ENCODE results near the gene C2CD2.

The C2CD2 gene

DNA sequence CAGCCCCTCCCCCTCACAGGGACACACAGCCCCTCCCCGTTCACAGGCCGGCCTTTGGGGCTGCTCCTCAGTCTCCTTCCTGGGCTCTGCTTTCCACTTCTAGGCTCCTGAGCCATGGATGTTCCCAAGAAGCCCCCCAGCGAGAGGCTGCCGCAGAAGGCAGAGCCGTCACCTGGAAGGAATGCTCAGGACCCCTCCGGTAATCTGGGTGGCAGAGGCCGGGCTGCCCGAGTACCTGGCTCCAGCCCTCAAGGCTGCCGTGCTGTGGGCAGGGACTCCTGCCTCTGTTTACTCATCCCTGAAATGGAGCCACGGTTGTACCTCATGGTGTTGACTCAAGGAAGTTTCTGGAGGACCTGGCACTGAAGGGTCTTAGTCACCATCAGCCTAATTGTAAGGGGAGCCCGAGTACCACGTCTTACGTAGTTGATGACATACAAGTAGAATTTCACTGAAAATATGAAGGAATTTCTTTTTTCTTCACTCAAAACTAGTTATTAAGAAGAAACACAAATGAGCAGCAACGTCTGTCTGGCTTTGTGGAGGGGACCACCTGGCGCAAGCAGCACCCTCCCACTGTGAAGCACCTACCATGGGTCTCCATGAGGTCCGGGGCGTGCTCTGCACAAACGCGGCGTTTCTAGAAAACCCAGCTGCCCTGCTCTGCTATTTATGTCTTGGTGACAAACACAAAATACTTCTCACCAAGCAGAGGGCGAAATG, 108.3 kb downstream of the C2CD2 start:
- no peak overlapping the region for H3K14ac ChIP-seq (ENCODE audit: low read length)
- no peak overlapping the region for H3K18ac ChIP-seq (ENCODE audit: low read length)
- no peak overlapping the region for H4K91ac ChIP-seq (ENCODE audit: low read depth, low read length, poor library complexity)
- peak overlapping the region; percentile 41 for H2AK5ac ChIP-seq (ENCODE audit: low read depth, low read length)
- no peak overlapping the region for H2BK15ac ChIP-seq (ENCODE audit: low read length)
- WGBS, 2 donors (ENCODE audit: extremely low coverage in 2 of 2, insufficient read length in 2 of 2, insufficient replicate concordance in 1 of 2): no CpG with 5 or more reads among the region's 21 CpGs
- H3K27me3 ChIP-seq (ENCODE audit: control insufficient read depth in 3 of 3, insufficient read depth in 3 of 3, low read depth in 1 of 3, low read length in 3 of 3): peaks cover 0 to 4% (median 0%) of the 10 kb centered on the region in 3 experiments
- H3K4ac ChIP-seq (ENCODE audit: low read length): no peak overlapping the region
- DNase-seq (ENCODE audit: low spot score): no peak
- H3K9me3 ChIP-seq (replicated peaks in 1 of 2; ENCODE audit: control insufficient read depth in 2 of 2, insufficient read depth in 1 of 2, low read depth in 1 of 2, low read length in 2 of 2): peaks cover under 1 to 10% of the 10 kb centered on the region in 2 donors
- no peak overlapping the region for H3K9ac ChIP-seq (ENCODE audit: low read depth, low read length, poor library complexity)
- no peak overlapping the region for H2BK5ac ChIP-seq (ENCODE audit: low read length)
- H3K36me3 ChIP-seq (replicated peaks in 1 of 2; ENCODE audit: control insufficient read depth in 2 of 2, insufficient read depth in 2 of 2, low read length in 2 of 2): peaks cover 2% of the 10 kb centered on the region in 2 donors
- H3K4me1 ChIP-seq (ENCODE audit: control insufficient read depth in 2 of 2, insufficient read depth in 1 of 2, low read depth in 1 of 2, low read length in 2 of 2): peaks cover 2 to 3% of the 10 kb centered on the region in 2 donors
- H3K4me2 ChIP-seq (ENCODE audit: insufficient read depth, low read length, poor library complexity, severe bottlenecking): no peak overlapping the region
- peak overlapping the region; percentile 43 for H4K8ac ChIP-seq (ENCODE audit: low read depth, low read length)
- H3K4me3 ChIP-seq (ENCODE audit: low read length in 2 of 2): no peak overlapping the region
- no peaks in the 10 kb centered on the region for H3K79me1 ChIP-seq (ENCODE audit: low read depth, low read length)
- no peak overlapping the region for H2BK12ac ChIP-seq (ENCODE audit: low read length)
- H3K27ac ChIP-seq (replicated peaks; ENCODE audit: low read length): no peak overlapping the region
- H2AFZ ChIP-seq (ENCODE audit: low read length): no peak overlapping the region
- no peak overlapping the region for H2BK120ac ChIP-seq (ENCODE audit: low read depth, low read length)
- H3K23ac ChIP-seq (ENCODE audit: low read depth, low read length, poor library complexity): no peak overlapping the region

DNA sequence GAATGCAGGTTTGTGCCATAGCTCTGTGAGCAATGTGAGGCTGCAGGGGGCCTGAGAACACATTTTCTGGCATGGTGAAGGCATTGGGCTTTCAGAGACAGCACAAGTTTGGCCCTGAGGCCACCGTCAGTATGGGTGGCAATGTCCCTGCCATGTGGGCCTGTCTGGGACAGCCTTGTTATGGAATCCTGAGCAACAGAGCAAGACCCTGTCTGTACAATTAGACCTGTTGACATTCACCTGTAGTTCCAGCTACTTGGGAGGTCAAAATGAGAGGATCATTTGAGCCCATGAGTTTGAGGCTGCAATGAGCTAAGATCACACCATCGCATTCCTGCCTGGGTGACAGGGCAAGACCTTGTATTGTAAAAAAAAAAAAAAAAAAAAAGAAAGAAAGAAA, 110.2 kb downstream of the C2CD2 start:
- Histone ChIP-seq H3K23ac (ENCODE audit: low read depth, low read length, poor library complexity) (no peak overlapping the region), H3K36me3 (replicated peaks in 1 of 2; ENCODE audit: control insufficient read depth in 2 of 2, insufficient read depth in 2 of 2, low read length in 2 of 2) (peaks cover 2 to 12% of the 10 kb centered on the region in 2 donors), H3K27me3 (ENCODE audit: control insufficient read depth in 3 of 3, insufficient read depth in 3 of 3, low read depth in 1 of 3, low read length in 3 of 3) (peaks cover 0 to 4% (median 0%) of the 10 kb centered on the region in 3 experiments), H4K8ac (ENCODE audit: low read depth, low read length) (no peak overlapping the region), H3K4ac (ENCODE audit: low read length) (no peak overlapping the region), H2AK5ac (ENCODE audit: low read depth, low read length) (peak overlapping the region; percentile 16), H3K14ac (ENCODE audit: low read length) (no peak overlapping the region), H2BK12ac (ENCODE audit: low read length) (no peak overlapping the region), H3K79me1 (ENCODE audit: low read depth, low read length) (no peaks in the 10 kb centered on the region), H2AFZ (ENCODE audit: low read length) (no peak overlapping the region), H3K4me1 (ENCODE audit: control insufficient read depth in 2 of 2, insufficient read depth in 1 of 2, low read depth in 1 of 2, low read length in 2 of 2) (peaks cover 2 to 3% of the 10 kb centered on the region in 2 donors), H3K18ac (ENCODE audit: low read length) (peak overlapping the region; percentile 40), H3K9me3 (replicated peaks in 1 of 2; ENCODE audit: control insufficient read depth in 2 of 2, insufficient read depth in 1 of 2, low read depth in 1 of 2, low read length in 2 of 2) (peaks cover 2 to 13% of the 10 kb centered on the region in 2 donors), H3K9ac (ENCODE audit: low read depth, low read length, poor library complexity) (peak overlapping the region; percentile 53), H4K91ac (ENCODE audit: low read depth, low read length, poor library complexity) (no peak overlapping the region), H3K4me2 (ENCODE audit: insufficient read depth, low read length, poor library complexity, severe bottlenecking) (no peak overlapping the region), H2BK5ac (ENCODE audit: low read length) (no peak overlapping the region), H3K4me3 (ENCODE audit: low read length in 2 of 2) (no peak overlapping the region), H3K27ac (replicated peaks; ENCODE audit: low read length) (no peak overlapping the region), H2BK120ac (ENCODE audit: low read depth, low read length) (no peak overlapping the region), H2BK15ac (ENCODE audit: low read length) (no peak overlapping the region)
- WGBS, 2 donors (ENCODE audit: extremely low coverage in 2 of 2, insufficient read length in 2 of 2, insufficient replicate concordance in 1 of 2): no CpG with 5 or more reads among the region's 2 CpGs
- no peak for DNase-seq (ENCODE audit: low spot score)

- Histone ChIP-seq H2BK12ac (ENCODE audit: low read length) (no peak overlapping the region), H3K27ac (replicated peaks; ENCODE audit: low read length) (no peak overlapping the region), H3K14ac (ENCODE audit: low read length) (no peak overlapping the region), H3K18ac (ENCODE audit: low read length) (no peak overlapping the region), H3K9ac (ENCODE audit: low read depth, low read length, poor library complexity) (no peak overlapping the region), H2BK120ac (ENCODE audit: low read depth, low read length) (no peak overlapping the region), H3K23ac (ENCODE audit: low read depth, low read length, poor library complexity) (no peak overlapping the region), H2BK15ac (ENCODE audit: low read length) (no peak overlapping the region), H3K9me3 (replicated peaks in 1 of 2; ENCODE audit: control insufficient read depth in 2 of 2, insufficient read depth in 1 of 2, low read depth in 1 of 2, low read length in 2 of 2) (peaks cover 4 to 13% of the 10 kb centered on the region in 2 donors), H3K4me2 (ENCODE audit: insufficient read depth, low read length, poor library complexity, severe bottlenecking) (no peak overlapping the region), H3K36me3 (replicated peaks in 1 of 2; ENCODE audit: control insufficient read depth in 2 of 2, insufficient read depth in 2 of 2, low read length in 2 of 2) (peaks cover 8 to 35% of the 10 kb centered on the region in 2 donors), H2AK5ac (ENCODE audit: low read depth, low read length) (no peak overlapping the region), H3K4me3 (ENCODE audit: low read length in 2 of 2) (no peak overlapping the region), H4K8ac (ENCODE audit: low read depth, low read length) (no peak overlapping the region), H3K4ac (ENCODE audit: low read length) (no peak overlapping the region), H3K79me1 (ENCODE audit: low read depth, low read length) (no peaks in the 10 kb centered on the region), H3K27me3 (ENCODE audit: control insufficient read depth in 3 of 3, insufficient read depth in 3 of 3, low read depth in 1 of 3, low read length in 3 of 3) (peaks cover 0 to 4% (median 0%) of the 10 kb centered on the region in 3 experiments), H4K91ac (ENCODE audit: low read depth, low read length, poor library complexity) (no peak overlapping the region), H2BK5ac (ENCODE audit: low read length) (no peak overlapping the region), H2AFZ (ENCODE audit: low read length) (no peak overlapping the region), H3K4me1 (ENCODE audit: control insufficient read depth in 2 of 2, insufficient read depth in 1 of 2, low read depth in 1 of 2, low read length in 2 of 2) (peaks cover 2 to 8% of the 10 kb centered on the region in 2 donors)
- no CpG with 5 or more reads among the region's 1 CpG for whole genome bisulfite sequencing, 2 donors (ENCODE audit: extremely low coverage in 2 of 2, insufficient read length in 2 of 2, insufficient replicate concordance in 1 of 2)
- DNase-seq (ENCODE audit: low spot score): no peak
Observed at GRCh38 chr21:41840880-41841279, 112.9 kb downstream of the C2CD2 start.

GRCh38 chr21:41839387-41840000, 114.3 kb downstream of the C2CD2 start:
- Histone ChIP-seq H3K18ac (ENCODE audit: low read length) (no peak overlapping the region), H3K27me3 (ENCODE audit: control insufficient read depth in 3 of 3, insufficient read depth in 3 of 3, low read depth in 1 of 3, low read length in 3 of 3) (peaks cover 0 to 4% (median 0%) of the 10 kb centered on the region in 3 experiments), H3K9ac (ENCODE audit: low read depth, low read length, poor library complexity) (no peak overlapping the region), H4K8ac (ENCODE audit: low read depth, low read length) (no peak overlapping the region), H2BK5ac (ENCODE audit: low read length) (no peak overlapping the region), H3K23ac (ENCODE audit: low read depth, low read length, poor library complexity) (no peak overlapping the region), H3K27ac (replicated peaks; ENCODE audit: low read length) (no peak overlapping the region), H2BK12ac (ENCODE audit: low read length) (no peak overlapping the region), H2BK120ac (ENCODE audit: low read depth, low read length) (no peak overlapping the region), H3K4me1 (ENCODE audit: control insufficient read depth in 2 of 2, insufficient read depth in 1 of 2, low read depth in 1 of 2, low read length in 2 of 2) (peaks cover 0 to 10% of the 10 kb centered on the region in 2 donors), H2AK5ac (ENCODE audit: low read depth, low read length) (no peak overlapping the region), H3K4me3 (ENCODE audit: low read length in 2 of 2) (no peak overlapping the region), H4K91ac (ENCODE audit: low read depth, low read length, poor library complexity) (no peak overlapping the region), H3K36me3 (replicated peaks in 1 of 2; ENCODE audit: control insufficient read depth in 2 of 2, insufficient read depth in 2 of 2, low read length in 2 of 2) (peaks cover 10 to 44% of the 10 kb centered on the region in 2 donors), H3K4ac (ENCODE audit: low read length) (no peak overlapping the region), H3K4me2 (ENCODE audit: insufficient read depth, low read length, poor library complexity, severe bottlenecking) (no peak overlapping the region), H3K79me1 (ENCODE audit: low read depth, low read length) (no peaks in the 10 kb centered on the region), H2BK15ac (ENCODE audit: low read length) (no peak overlapping the region), H2AFZ (ENCODE audit: low read length) (no peak overlapping the region), H3K9me3 (replicated peaks in 1 of 2; ENCODE audit: control insufficient read depth in 2 of 2, insufficient read depth in 1 of 2, low read depth in 1 of 2, low read length in 2 of 2) (peaks cover 4 to 13% of the 10 kb centered on the region in 2 donors), H3K14ac (ENCODE audit: low read length) (no peak overlapping the region)
- no CpG with 5 or more reads among the region's 21 CpGs for WGBS, 2 donors (ENCODE audit: extremely low coverage in 2 of 2, insufficient read length in 2 of 2, insufficient replicate concordance in 1 of 2)
- no peak for DNase-seq (ENCODE audit: low spot score)

Measured in neuronal stem cell (in vitro differentiated cells).